Body of pancreas (tissue), 4 donors: Measurements from ENCODE around the gene USF3. TPM values are rescaled to one million over a fixed set of nuclear protein-coding genes. Genes with fewer than 3 reads are reported as not detected.

Experiments
- ATAC-seq: fragments of 150-250 bp; one replicate; pipeline ENCODE4 v1.9.1; 2016
- DNase-seq, 4 donors: peaks; one replicate each; pipeline ENCODE4 v3.0.0-alpha.2; 2019
- H3K27ac ChIP-seq, 4 donors: fragments of 200-600 bp; sonication (generic); 1 replicate in 3 of 4; 2 replicates in 1 of 4; pipeline versions ENCODE4 v1.5.1 to v1.6.1; 2016 to 2019; ENCODE audit warnings: mild to moderate bottlenecking in 1 of 4, mixed read lengths in 1 of 4, moderate library complexity in 1 of 4
- H3K27me3 ChIP-seq, 2 donors: fragments of 200-600 bp; sonication (generic); one replicate each; pipeline ENCODE4 v1.6.0; 2016; ENCODE audit warnings: mild to moderate bottlenecking in 1 of 2
- H3K36me3 ChIP-seq, 2 donors: fragments of 200-600 bp; sonication (generic); replicated peaks in 1 of 2; 2 replicates each; pipeline ENCODE4 v1.5.1; 2016; ENCODE audit warnings: low read depth in 2 of 2; ENCODE audit not compliant: insufficient read depth in 1 of 2
- H3K4me1 ChIP-seq: fragments of 200-600 bp; sonication (generic); one replicate; pipeline ENCODE4 v1.6.0; 2016
- H3K4me3 ChIP-seq, 2 donors: fragments of 200-600 bp; sonication (generic); 1 replicate in 1 of 2; 2 replicates in 1 of 2; pipeline ENCODE4 v1.5.1; 2016 to 2019
- H3K9me3 ChIP-seq, 3 donors: fragments of 200-600 bp; sonication (generic); 1 replicate in 2 of 3; 2 replicates in 1 of 3; pipeline ENCODE4 v1.5.1; 2016
- CTCF ChIP-seq, 7 experiments: fragments of 450-650 bp in 4 of 7; fragments of 200-600 bp in 3 of 7; sonication (generic) in 3 of 7; IDR thresholded peaks; one replicate each; pipeline ENCODE4 v1.5.1; 2016 to 2019; ENCODE audit warnings: antibody characterized with exemption in 7 of 7
- POLR2A ChIP-seq, 3 donors: fragments of 450-650 bp; IDR thresholded peaks; one replicate each; pipeline ENCODE4 v1.6.1; 2016; ENCODE audit warnings: antibody characterized with exemption in 3 of 3, mild to moderate bottlenecking in 2 of 3
- WGBS, 2 donors: methylation state at CpG; one replicate each; pipeline ENCODE4 v1.1.5; 2017; 5-methylcytosine and 5-hydroxymethylcytosine counted together
- intact Hi-C: fragments of 100-400 bp; cut with DNase I; formaldehyde crosslinking; loops from one replicate; pipeline ENCODE4 v1.15.1; 2023
- total RNA-seq, 2 donors: library from RNA; depleted of rRNA; stranded (reverse); fragments of >200 nt; gene quantifications; one replicate each; pipeline ENCODE4 v1.1.0, GENCODE V29; 2016

The USF3 gene
- total RNA-seq, 2 donors from 2014 or later = 10.5 to 13.2 TPM

- no peak for TF ChIP-seq CTCF (IDR thresholded peaks at IDR 0.05)
- no peak for TF ChIP-seq POLR2A (IDR thresholded peaks at IDR 0.05)
- peak overlapping the region in 3 of 4 donors; percentile 68 to 78 (median 75) for H3K27ac ChIP-seq
- no peaks in the 10 kb centered on the region for H3K27me3 ChIP-seq
- intact Hi-C loops = no loop called here
- ATAC-seq = no peak
- H3K9me3 ChIP-seq = no peaks in the 10 kb centered on the region
- H3K4me3 ChIP-seq = no peak overlapping the region
- peaks cover 73% of the 10 kb centered on the region for H3K4me1 ChIP-seq
- DNase-seq = no peak
- H3K36me3 ChIP-seq = peaks cover 0 to 2% of the 10 kb centered on the region in 2 donors
These were observed 31.8 kb downstream of the USF3 start for GRCh38 chr3:113664523-113665094.

- no peak for DNase-seq
- 16 to 24% methylated on average over 1 of the region's 1 CpG for WGBS, 2 donors
- peak overlapping the region; percentile 35 to 78 (median 72) for H3K27ac ChIP-seq
- no peak overlapping the region for H3K4me3 ChIP-seq
- no peak for TF ChIP-seq POLR2A (IDR thresholded peaks at IDR 0.05)
- no peak for TF ChIP-seq CTCF (IDR thresholded peaks at IDR 0.05)
- no peaks in the 10 kb centered on the region for H3K9me3 ChIP-seq
- intact Hi-C loops = no loop called here
- H3K27me3 ChIP-seq = no peaks in the 10 kb centered on the region
- H3K36me3 ChIP-seq = peaks cover 0 to 2% of the 10 kb centered on the region in 2 donors
- peaks cover 70% of the 10 kb centered on the region for H3K4me1 ChIP-seq
- ATAC-seq = peak; percentile 52
These were observed 32.7 kb downstream of the USF3 start for GRCh38 chr3:113663761-113664160.

- H3K36me3 ChIP-seq = peaks cover 0 to 2% of the 10 kb centered on the region in 2 donors
- intact Hi-C loops = no loop called here
- TF ChIP-seq CTCF (IDR thresholded peaks at IDR 0.05) (no peak), POLR2A (IDR thresholded peaks at IDR 0.05) (no peak)
- peaks cover 66% of the 10 kb centered on the region for H3K4me1 ChIP-seq
- peak overlapping the region; percentile 68 to 78 (median 72) for H3K27ac ChIP-seq
- peak; percentile 94 for ATAC-seq
- H3K4me3 ChIP-seq = no peak overlapping the region
- no peaks in the 10 kb centered on the region for H3K9me3 ChIP-seq
- peak; percentile 22 to 57 (median 32) for DNase-seq
- 16 to 27% methylated on average over 3 of the region's 3 CpGs for WGBS, 2 donors
- H3K27me3 ChIP-seq = no peaks in the 10 kb centered on the region
These were observed 33.1 kb downstream of the USF3 start for GRCh38 chr3:113663324-113663750.

- no peaks in the 10 kb centered on the region for H3K9me3 ChIP-seq
- H3K27me3 ChIP-seq = no peaks in the 10 kb centered on the region
- intact Hi-C loops = no loop called here
- H3K27ac ChIP-seq = peak overlapping the region; percentile 68 to 78 (median 72)
- peaks cover 61% of the 10 kb centered on the region for H3K4me1 ChIP-seq
- peaks cover 0 to 2% of the 10 kb centered on the region in 2 donors for H3K36me3 ChIP-seq
- no peak for TF ChIP-seq CTCF (IDR thresholded peaks at IDR 0.05)
- no peak for TF ChIP-seq POLR2A (IDR thresholded peaks at IDR 0.05)
- DNase-seq (peak in 2 of 4 donors; percentile 28 to 45), ATAC-seq (no peak)
- no peak overlapping the region for H3K4me3 ChIP-seq
- 6 to 25% methylated on average over 1 of the region's 1 CpG for WGBS, 2 donors
These were observed 33.6 kb downstream of the USF3 start for GRCh38 chr3:113662824-113663223.

GRCh38 chr3:113660896-113661295 lies 35.5 kb downstream of the USF3 start:
- TF ChIP-seq CTCF (IDR thresholded peaks at IDR 0.05) (no peak), POLR2A (IDR thresholded peaks at IDR 0.05) (no peak)
- Histone ChIP-seq H3K27ac (peak overlapping the region; percentile 6 to 75 (median 53)), H3K36me3 (peaks cover 0 to 2% of the 10 kb centered on the region in 2 donors), H3K4me1 (peaks cover 49% of the 10 kb centered on the region), H3K27me3 (no peaks in the 10 kb centered on the region), H3K4me3 (no peak overlapping the region), H3K9me3 (no peaks in the 10 kb centered on the region)
- 61% methylated on average over 4 of the region's 4 CpGs for WGBS, 2 donors
- DNase-seq (peak; percentile 20 to 75 (median 57)), ATAC-seq (peak; percentile 45)
- intact Hi-C loops = no loop called here
